Esophagus squamous epithelium (tissue), 5 donors: ENCODE measurements around the gene IKZF1. TPM values are rescaled to one million over a fixed set of nuclear protein-coding genes. Genes with fewer than 3 reads are reported as not detected.

Experiments used
- DNase-seq: peaks from one replicate; lab custom pipeline; 2025; lab: John Stamatoyannopoulos, UW
- H3K27ac ChIP-seq, 4 donors: fragments of 200-600 bp; sonication (generic); one replicate each; pipeline ENCODE4 v1.5.1; 2016 to 2019; ENCODE audit warnings: mild to moderate bottlenecking in 1 of 4
- H3K27me3 ChIP-seq, 4 donors: fragments of 200-600 bp; sonication (generic); 1 replicate in 3 of 4; 2 replicates in 1 of 4; pipeline versions ENCODE4 v1.5.1 to v1.6.0; 2017 to 2021; ENCODE audit warnings: antibody characterized with exemption in 1 of 4
- H3K36me3 ChIP-seq, 3 donors: fragments of 200-600 bp; sonication (generic); one replicate each; pipeline ENCODE4 v1.5.1; 2016 to 2019
- H3K4me1 ChIP-seq, 3 donors: fragments of 200-600 bp; sonication (generic); one replicate each; pipeline ENCODE4 v1.5.1; 2017 to 2019
- H3K4me3 ChIP-seq, 4 donors: fragments of 200-600 bp; sonication (generic); 1 replicate in 3 of 4; 2 replicates in 1 of 4; pipeline ENCODE4 v1.5.1; 2016 to 2019; ENCODE audit warnings: mild to moderate bottlenecking in 2 of 4, moderate library complexity in 1 of 4
- H3K9me3 ChIP-seq, 3 donors: fragments of 200-600 bp; sonication (generic); one replicate each; pipeline ENCODE4 v1.5.1; 2016 to 2019
- POLR2A ChIP-seq, 4 donors: fragments of 450-650 bp; IDR thresholded peaks; one replicate each; pipeline ENCODE4 v1.6.1; 2017; ENCODE audit warnings: antibody characterized with exemption in 4 of 4, mild to moderate bottlenecking in 4 of 4, moderate library complexity in 3 of 4
- WGBS, 2 donors: methylation state at CpG; one replicate each; pipeline ENCODE4 v1.1.5; 2018; 5-methylcytosine and 5-hydroxymethylcytosine counted together
- intact Hi-C: fragments of 100-400 bp; cut with DNase I; formaldehyde crosslinking; loops from one replicate; pipeline ENCODE4 v1.15.0; 2022
- total RNA-seq, 4 donors: library from RNA; depleted of rRNA; stranded (reverse); fragments of >200 nt; gene quantifications; one replicate each; pipeline ENCODE4 v1.1.0, GENCODE V29; 2016
- TF ChIP-seq, protein P1 (sequence below), 6 experiments: fragments of 450-650 bp in 4 of 6; fragments of 200-600 bp in 2 of 6; sonication (generic) in 2 of 6; IDR thresholded peaks; one replicate each; pipeline ENCODE4 v1.5.1; 2016 to 2019; ENCODE audit warnings: antibody characterized with exemption in 6 of 6, mild to moderate bottlenecking in 4 of 6, moderate library complexity in 4 of 6
- donor health status: DM: yes; HTN: yes; CAD: no.

Gene IKZF1
- total RNA-seq, 4 donors from 2014 or later = 4.9 to 29.6 (median 8.4) TPM

- intact Hi-C loops = no loop called here
These were observed 109.0 kb downstream of the IKZF1 start for GRCh38 chr7:50413561-50413960.

DNA sequence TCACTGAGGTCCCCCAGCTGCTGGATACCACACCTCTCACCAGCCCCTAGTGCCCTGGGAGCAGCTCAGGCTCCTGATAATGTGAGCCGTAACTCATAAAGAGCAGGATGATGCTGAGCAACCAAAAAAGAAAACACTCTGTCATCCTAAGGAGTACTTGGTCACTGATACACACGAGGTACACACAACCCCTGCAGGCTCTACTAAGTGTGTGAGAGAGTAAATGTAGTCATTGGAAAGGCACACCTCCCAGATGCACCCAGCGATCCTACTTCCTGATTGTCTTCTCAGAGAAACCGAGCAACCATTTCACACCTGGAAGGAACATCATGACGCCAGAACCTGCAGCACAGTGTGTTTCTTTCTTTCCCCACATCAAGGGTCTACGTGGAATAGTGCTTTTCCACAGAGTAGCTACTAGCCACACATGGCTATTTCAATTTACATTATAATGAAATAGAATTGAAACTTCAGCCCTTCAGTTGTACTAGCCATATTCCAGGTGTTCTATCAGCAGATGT is 111.4 kb downstream of the IKZF1 start:
- no peaks in the 10 kb centered on the region for H3K36me3 ChIP-seq
- H3K9me3 ChIP-seq = no peaks in the 10 kb centered on the region
- no peak for DNase-seq
- no peak overlapping the region for H3K4me3 ChIP-seq
- H3K27ac ChIP-seq = no peak overlapping the region
- peaks cover 2 to 5% (median 3%) of the 10 kb centered on the region in 3 donors for H3K4me1 ChIP-seq
- TF ChIP-seq POLR2A (IDR thresholded peaks at IDR 0.05) = no peak
- TF ChIP-seq, protein P1, sequence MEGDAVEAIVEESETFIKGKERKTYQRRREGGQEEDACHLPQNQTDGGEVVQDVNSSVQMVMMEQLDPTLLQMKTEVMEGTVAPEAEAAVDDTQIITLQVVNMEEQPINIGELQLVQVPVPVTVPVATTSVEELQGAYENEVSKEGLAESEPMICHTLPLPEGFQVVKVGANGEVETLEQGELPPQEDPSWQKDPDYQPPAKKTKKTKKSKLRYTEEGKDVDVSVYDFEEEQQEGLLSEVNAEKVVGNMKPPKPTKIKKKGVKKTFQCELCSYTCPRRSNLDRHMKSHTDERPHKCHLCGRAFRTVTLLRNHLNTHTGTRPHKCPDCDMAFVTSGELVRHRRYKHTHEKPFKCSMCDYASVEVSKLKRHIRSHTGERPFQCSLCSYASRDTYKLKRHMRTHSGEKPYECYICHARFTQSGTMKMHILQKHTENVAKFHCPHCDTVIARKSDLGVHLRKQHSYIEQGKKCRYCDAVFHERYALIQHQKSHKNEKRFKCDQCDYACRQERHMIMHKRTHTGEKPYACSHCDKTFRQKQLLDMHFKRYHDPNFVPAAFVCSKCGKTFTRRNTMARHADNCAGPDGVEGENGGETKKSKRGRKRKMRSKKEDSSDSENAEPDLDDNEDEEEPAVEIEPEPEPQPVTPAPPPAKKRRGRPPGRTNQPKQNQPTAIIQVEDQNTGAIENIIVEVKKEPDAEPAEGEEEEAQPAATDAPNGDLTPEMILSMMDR (IDR thresholded peaks at IDR 0.05) = no peak
- WGBS, 2 donors = 78 to 80% methylated on average over 5 to 6 of the region's 6 CpGs
- intact Hi-C loops = loop anchor here (5.0 kb wide), 1 partner anchor 209 kb away; no protein-coding TSS in a partner anchor
- no peaks in the 10 kb centered on the region for H3K27me3 ChIP-seq

More at GRCh38 chr7:50413561-50413960, 109.0 kb downstream of the IKZF1 start:
- TF ChIP-seq, protein P1 (IDR thresholded peaks at IDR 0.05) = no peak
- no peak for TF ChIP-seq POLR2A (IDR thresholded peaks at IDR 0.05)
- no peaks in the 10 kb centered on the region for H3K36me3 ChIP-seq
- no peaks in the 10 kb centered on the region for H3K9me3 ChIP-seq
- H3K27me3 ChIP-seq = no peaks in the 10 kb centered on the region
- peaks cover 2 to 5% (median 3%) of the 10 kb centered on the region in 3 donors for H3K4me1 ChIP-seq
- H3K27ac ChIP-seq = no peak overlapping the region
- no peak for DNase-seq
- WGBS, 2 donors = 80% methylated on average over 5 of the region's 7 CpGs; no CpG with 5 or more reads in 1 of the 2 donors
- H3K4me3 ChIP-seq = no peak overlapping the region

- Histone ChIP-seq H3K27me3 (no peaks in the 10 kb centered on the region), H3K9me3 (no peaks in the 10 kb centered on the region), H3K36me3 (no peaks in the 10 kb centered on the region), H3K4me3 (no peak overlapping the region), H3K4me1 (peaks cover 2 to 5% (median 3%) of the 10 kb centered on the region in 3 donors), H3K27ac (no peak overlapping the region)
- 48 to 56% methylated on average over 5 to 7 of the region's 7 CpGs for WGBS, 2 donors
- no peak for DNase-seq
- intact Hi-C loops = loop anchor here (5.0 kb wide), 1 partner anchor 209 kb away; no protein-coding TSS in a partner anchor
- TF ChIP-seq, protein P1 (IDR thresholded peaks at IDR 0.05) = no peak
- no peak for TF ChIP-seq POLR2A (IDR thresholded peaks at IDR 0.05)
These were observed 112.1 kb downstream of the IKZF1 start for GRCh38 chr7:50416527-50417182.

GRCh38 chr7:50418086-50418515 is 113.6 kb downstream of the IKZF1 start:
- TF ChIP-seq POLR2A (IDR thresholded peaks at IDR 0.05) = no peak
- TF ChIP-seq, protein P1 (IDR thresholded peaks at IDR 0.05) = peak; percentile 79 to 89 (median 82)
- DNase-seq = peak; percentile 12
- no peak overlapping the region for H3K4me3 ChIP-seq
- H3K9me3 ChIP-seq = no peaks in the 10 kb centered on the region
- no peaks in the 10 kb centered on the region for H3K36me3 ChIP-seq
- intact Hi-C loops = loop anchor here (5.0 kb wide), 1 partner anchor 211 kb away; no protein-coding TSS in a partner anchor
- H3K27ac ChIP-seq = no peak overlapping the region
- 3% methylated on average over 3 to 4 of the region's 4 CpGs for WGBS, 2 donors
- peaks cover 2 to 5% (median 3%) of the 10 kb centered on the region in 3 donors for H3K4me1 ChIP-seq
- H3K27me3 ChIP-seq = no peaks in the 10 kb centered on the region
